GM23248 (cell line): ENCODE measurements around the gene MCRIP2. TPM values are rescaled to one million over a fixed set of nuclear protein-coding genes. Genes with fewer than 3 reads are reported as not detected.

ENCODE experiments used
- DNase-seq: peaks from one replicate; pipeline ENCODE4 v3.0.0-alpha.2; 2015
- H2AFZ ChIP-seq: fragments of 200-600 bp; sonication (generic); 2 replicates; pipeline ENCODE4 v1.6.1; 2016; ENCODE audit warnings: antibody characterized with exemption
- H3F3A ChIP-seq: fragments of 200-600 bp; sonication (generic); 2 replicates; pipeline ENCODE4 v1.6.1; 2016; ENCODE audit warnings: mild to moderate bottlenecking, antibody characterized with exemption, mixed run types; ENCODE audit not compliant: insufficient read depth
- H3K27ac ChIP-seq: fragments of 200-600 bp; sonication (generic); 2 replicates; pipeline ENCODE4 v1.5.1; 2016; ENCODE audit warnings: mild to moderate bottlenecking
- H3K27me3 ChIP-seq: fragments of 200-600 bp; sonication (generic); replicated peaks from 2 replicates; pipeline ENCODE4 v1.6.1; 2016; ENCODE audit warnings: mild to moderate bottlenecking; ENCODE audit not compliant: insufficient read depth
- H3K36me3 ChIP-seq: fragments of 200-600 bp; sonication (generic); 2 replicates; pipeline ENCODE4 v1.6.1; 2016; ENCODE audit warnings: low read depth, mild to moderate bottlenecking
- H3K4me1 ChIP-seq: fragments of 200-600 bp; sonication (generic); 2 replicates; pipeline ENCODE4 v1.6.1; 2016; ENCODE audit warnings: mild to moderate bottlenecking; ENCODE audit not compliant: insufficient read depth
- H3K4me2 ChIP-seq: fragments of 200-600 bp; sonication (generic); one replicate; pipeline ENCODE4 v1.6.1; 2016; ENCODE audit warnings: mild to moderate bottlenecking; ENCODE audit not compliant: unreplicated experiment
- H3K4me3 ChIP-seq: fragments of 200-600 bp; sonication (generic); 2 replicates; pipeline ENCODE4 v1.5.1; 2016; ENCODE audit warnings: mild to moderate bottlenecking
- H3K79me2 ChIP-seq: fragments of 200-600 bp; sonication (generic); 2 replicates; pipeline ENCODE4 v1.6.1; 2016; ENCODE audit warnings: mild to moderate bottlenecking; ENCODE audit not compliant: insufficient read depth
- H3K9ac ChIP-seq: fragments of 200-600 bp; sonication (generic); 2 replicates; pipeline ENCODE4 v1.6.1; 2016; ENCODE audit warnings: mild to moderate bottlenecking
- H3K9me2 ChIP-seq: fragments of 200-600 bp; sonication (generic); 2 replicates; pipeline ENCODE4 v1.6.1; 2016; ENCODE audit warnings: mixed run types, mild to moderate bottlenecking, moderate library complexity; ENCODE audit not compliant: insufficient read depth
- H3K9me3 ChIP-seq: fragments of 200-600 bp; sonication (generic); one replicate; pipeline ENCODE4 v1.6.1; 2017; ENCODE audit warnings: low read depth
- H4K20me1 ChIP-seq: fragments of 200-600 bp; sonication (generic); 2 replicates; pipeline ENCODE4 v1.6.0; 2016; ENCODE audit not compliant: insufficient read depth
- EZH2 ChIP-seq: fragments of 200-600 bp; sonication (generic); IDR thresholded peaks from 2 replicates; pipeline ENCODE4 v1.6.1; 2018; ENCODE audit warnings: antibody characterized with exemption, mild to moderate bottlenecking; ENCODE audit not compliant: insufficient read depth, poor library complexity, severe bottlenecking
- EZH2phosphoT487 ChIP-seq: fragments of 200-600 bp; sonication (generic); IDR thresholded peaks from 2 replicates; pipeline ENCODE4 v1.6.1; 2018; ENCODE audit warnings: antibody characterized with exemption, moderate library complexity, mild to moderate bottlenecking, low read depth; ENCODE audit not compliant: insufficient read depth
- WGBS, 2 experiments: methylation state at CpG; one replicate each; pipeline ENCODE4 v1.1.6; 2015 to 2017; ENCODE audit warnings: low lambda C conversion rate in 2 of 2, low coverage in 1 of 2; ENCODE audit errors: missing lambda C conversion rate in 2 of 2; 5-methylcytosine and 5-hydroxymethylcytosine counted together
- in situ Hi-C: fragments of 300-500 bp; cut with MboI; formaldehyde crosslinking; loops from 2 replicates; pipeline ENCODE4 v1.15.0; 2020
- polyA plus RNA-seq: library from polyadenylated mRNA; unstranded; fragments of >200 nt; fragmentation: Nextera tagmentation; extraction: Ambion mirVana; gene quantifications from 2 replicates; pipeline ENCODE4 v1.2.1, GENCODE V29; 2016
- total RNA-seq: library from RNA; depleted of rRNA; stranded (reverse); fragments of >200 nt; shearing (Covaris generic); gene quantifications from 2 replicates; pipeline ENCODE4 v1.2.3, GENCODE V29; 2014

MCRIP2 gene
- total and polyA plus RNA-seq, 2 experiments from 2014 or later, result 22.6 to 30.4 TPM

- no peaks in the 10 kb centered on the region for H3K9me2 ChIP-seq
- no peak for DNase-seq
- in situ Hi-C loops, result no loop called here
- no peak overlapping the region for H3K4me2 ChIP-seq
- no peaks in the 10 kb centered on the region for H3K36me3 ChIP-seq
- TF ChIP-seq EZH2 (no peak), EZH2phosphoT487 (no peak)
- WGBS, 2 experiments, result 93 to 98% methylated on average over 12 of the region's 12 CpGs
- no peak overlapping the region for H3K27ac ChIP-seq
- H3K4me1 ChIP-seq, result no peaks in the 10 kb centered on the region; the same call in 1 of the 2 replicates
- H3K9ac ChIP-seq, result no peak overlapping the region
- peaks cover 11% of the 10 kb centered on the region for H3K79me2 ChIP-seq
- no peaks in the 10 kb centered on the region for H3K9me3 ChIP-seq
- no peaks in the 10 kb centered on the region for H3F3A ChIP-seq
- H3K27me3 ChIP-seq, result no peaks in the 10 kb centered on the region
- no peaks in the 10 kb centered on the region for H4K20me1 ChIP-seq
- H3K4me3 ChIP-seq, result no peak overlapping the region
- H2AFZ ChIP-seq, result no peak overlapping the region
Observed at GRCh38 chr16:654034-654433, 12.4 kb downstream of the MCRIP2 start.

- no peaks in the 10 kb centered on the region for H3K79me2 ChIP-seq
- H3F3A ChIP-seq, result no peaks in the 10 kb centered on the region
- DNase-seq, result no peak
- no peak overlapping the region for H2AFZ ChIP-seq
- no peaks in the 10 kb centered on the region for H3K36me3 ChIP-seq
- no peaks in the 10 kb centered on the region for H3K9me3 ChIP-seq
- in situ Hi-C loops, result no loop called here
- no peak overlapping the region for H3K4me3 ChIP-seq
- H3K9me2 ChIP-seq, result no peaks in the 10 kb centered on the region
- no peak overlapping the region for H3K27ac ChIP-seq
- no peaks in the 10 kb centered on the region for H3K4me1 ChIP-seq
- no peaks in the 10 kb centered on the region for H4K20me1 ChIP-seq
- H3K4me2 ChIP-seq, result no peak overlapping the region
- no peaks in the 10 kb centered on the region for H3K27me3 ChIP-seq
- WGBS, 2 experiments, result 89 to 94% methylated on average over 9 to 22 of the region's 22 CpGs
- no peak overlapping the region for H3K9ac ChIP-seq
- TF ChIP-seq EZH2phosphoT487 (no peak), EZH2 (no peak)
Observed at GRCh38 chr16:657487-657886, 15.9 kb downstream of the MCRIP2 start.

GRCh38 chr16:658679-659571, 17.3 kb downstream of the MCRIP2 start:
- H3K9me2 ChIP-seq, result no peaks in the 10 kb centered on the region
- no peaks in the 10 kb centered on the region for H3K36me3 ChIP-seq
- WGBS, 2 experiments, result 91 to 95% methylated on average over 27 to 35 of the region's 35 CpGs
- in situ Hi-C loops, result no loop called here
- DNase-seq, result no peak
- no peak overlapping the region for H3K27ac ChIP-seq
- H4K20me1 ChIP-seq, result no peaks in the 10 kb centered on the region
- H3F3A ChIP-seq, result no peaks in the 10 kb centered on the region
- H3K27me3 ChIP-seq, result no peaks in the 10 kb centered on the region
- H3K4me3 ChIP-seq, result no peak overlapping the region
- H3K9ac ChIP-seq, result no peak overlapping the region
- no peak overlapping the region for H3K4me2 ChIP-seq
- no peak overlapping the region for H2AFZ ChIP-seq
- H3K4me1 ChIP-seq, result no peaks in the 10 kb centered on the region
- no peaks in the 10 kb centered on the region for H3K79me2 ChIP-seq
- TF ChIP-seq EZH2phosphoT487 (no peak), EZH2 (no peak)
- no peaks in the 10 kb centered on the region for H3K9me3 ChIP-seq

DNA sequence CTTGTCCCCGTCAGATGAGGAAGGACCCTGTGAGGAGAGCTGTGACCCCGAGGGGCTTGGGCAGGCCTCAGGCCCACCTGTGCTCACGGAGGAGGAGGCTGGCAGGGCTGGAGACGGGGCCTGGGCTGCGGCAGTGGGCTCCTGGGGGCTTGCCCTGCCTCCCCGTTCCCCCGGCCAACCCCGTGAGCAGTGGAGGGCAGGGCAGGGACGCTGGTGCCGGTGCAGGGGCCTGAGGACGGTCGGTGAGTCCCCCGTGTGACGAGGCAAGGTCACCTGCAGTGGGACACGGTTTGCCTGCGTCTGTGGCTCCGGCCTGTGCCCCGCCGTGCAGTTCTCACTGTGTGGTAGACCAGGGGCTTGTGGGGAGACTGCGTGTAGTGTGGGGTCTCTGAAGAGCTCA, 18.0 kb downstream of the MCRIP2 start:
- Histone ChIP-seq H3K9ac (no peak overlapping the region), H3K4me1 (no peaks in the 10 kb centered on the region), H3K4me3 (no peak overlapping the region), H3F3A (no peaks in the 10 kb centered on the region), H3K27me3 (no peaks in the 10 kb centered on the region), H3K36me3 (no peaks in the 10 kb centered on the region), H3K79me2 (no peaks in the 10 kb centered on the region), H3K4me2 (no peak overlapping the region), H3K9me2 (no peaks in the 10 kb centered on the region), H3K9me3 (no peaks in the 10 kb centered on the region), H4K20me1 (no peaks in the 10 kb centered on the region), H3K27ac (no peak overlapping the region), H2AFZ (no peak overlapping the region)
- 95 to 96% methylated on average over 13 to 14 of the region's 20 CpGs for WGBS, 2 experiments
- TF ChIP-seq EZH2, result no peak
- in situ Hi-C loops, result no loop called here
- DNase-seq, result no peak
